ENCODE measurements around the gene CBX8.

The CBX8 gene

GRCh38 chr17:79801156-79802038 lies 4.5 kb upstream of the CBX8 start:
- DNase-seq = peak; percentile 35 to 42
- TF ChIP-seq GATA1 (IDR thresholded peaks at IDR 0.05; ENCODE audit: low read depth, low read length) (no peak), POLR2A (IDR thresholded peaks at IDR 0.05; ENCODE audit: low read length) (no peak)

DNA sequence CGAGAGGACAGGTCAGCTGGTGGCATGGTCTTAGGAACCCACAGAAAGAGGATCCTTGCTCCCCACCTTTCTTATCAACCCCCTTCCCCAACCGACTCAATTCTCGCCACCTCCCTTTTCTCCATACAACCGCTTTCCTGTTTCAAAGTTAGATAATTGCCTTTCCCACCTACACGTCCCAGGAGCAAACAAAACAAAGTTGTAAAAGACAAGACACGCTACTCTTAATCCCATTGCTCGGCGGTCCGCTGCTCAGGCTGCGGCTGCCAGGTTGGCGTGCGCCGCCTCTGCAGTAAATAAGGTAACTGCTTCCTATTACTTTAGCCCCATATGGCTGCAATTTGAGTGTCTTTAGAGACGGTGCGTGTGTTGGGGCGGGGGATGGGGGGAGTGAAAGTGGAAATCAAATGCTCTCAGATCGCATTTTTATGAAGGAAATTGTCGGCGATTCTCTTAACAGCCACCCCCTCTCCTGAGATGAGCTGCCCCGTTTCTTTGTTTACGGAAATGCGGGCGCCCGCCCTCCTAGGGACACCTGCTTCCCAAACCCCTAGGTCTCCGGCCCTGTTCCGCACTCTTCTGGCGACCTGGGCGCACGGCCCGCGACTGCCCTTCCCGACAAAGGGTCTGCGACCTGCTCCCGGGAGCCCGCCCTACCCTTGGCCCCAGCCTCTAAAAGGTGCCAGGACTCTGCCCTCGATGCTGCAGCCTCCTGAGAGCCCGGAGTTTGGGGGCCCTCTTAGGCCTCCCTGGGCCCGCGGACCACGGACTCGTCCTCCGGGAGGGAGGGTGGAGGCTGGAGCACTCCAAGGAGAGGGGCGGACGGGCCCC lies 3.7 kb upstream of the CBX8 start:
- TF ChIP-seq POLR2A (IDR thresholded peaks at IDR 0.05; ENCODE audit: low read length) = no peak
- TF ChIP-seq GATA1 (IDR thresholded peaks at IDR 0.05; ENCODE audit: low read depth, low read length) = no peak
- DNase-seq = peak; percentile 51 to 62

DNA sequence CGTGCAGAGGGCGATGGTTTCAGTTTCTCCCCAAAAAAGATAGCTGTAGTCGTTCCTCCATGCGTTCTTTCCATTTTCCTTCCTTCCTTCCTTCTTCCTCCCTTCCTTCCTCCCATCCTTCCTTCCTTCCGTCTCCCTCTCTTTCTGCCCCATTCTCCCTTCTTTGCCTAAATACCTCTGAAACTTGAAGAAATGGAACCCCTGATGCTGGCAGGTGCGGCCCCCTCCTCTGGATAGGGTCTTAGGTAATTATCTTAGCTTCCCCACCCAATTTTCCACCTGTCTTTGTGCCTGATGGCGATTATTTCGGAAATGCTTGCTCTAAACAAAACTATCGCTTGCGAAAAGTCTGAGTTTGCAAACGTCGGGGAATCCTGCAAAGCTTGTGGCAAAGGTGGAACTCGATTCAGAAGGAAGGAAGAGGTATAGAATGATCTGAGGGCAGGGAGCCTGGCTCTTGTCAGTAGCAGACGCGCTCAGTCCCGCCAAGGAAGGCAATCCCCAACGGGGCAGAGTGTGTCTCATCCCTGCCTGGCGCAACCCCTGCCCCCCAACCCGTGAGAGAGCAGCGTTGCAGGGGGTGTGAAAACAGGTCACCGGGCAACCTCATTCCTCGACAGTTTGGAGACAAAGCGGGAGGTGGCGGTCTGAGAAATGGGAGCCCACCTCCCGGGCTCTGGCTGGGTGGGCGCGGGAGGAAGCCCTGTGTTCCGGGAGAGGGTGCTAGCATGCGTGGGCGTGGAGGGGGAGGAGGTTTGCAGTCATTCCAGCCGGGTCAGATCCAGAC lies 2.9 kb upstream of the CBX8 start:
- TF ChIP-seq GATA1 (IDR thresholded peaks at IDR 0.05; ENCODE audit: low read depth, low read length) (no peak), POLR2A (IDR thresholded peaks at IDR 0.05; ENCODE audit: low read length) (no peak)
- DNase-seq = no peak

DNA sequence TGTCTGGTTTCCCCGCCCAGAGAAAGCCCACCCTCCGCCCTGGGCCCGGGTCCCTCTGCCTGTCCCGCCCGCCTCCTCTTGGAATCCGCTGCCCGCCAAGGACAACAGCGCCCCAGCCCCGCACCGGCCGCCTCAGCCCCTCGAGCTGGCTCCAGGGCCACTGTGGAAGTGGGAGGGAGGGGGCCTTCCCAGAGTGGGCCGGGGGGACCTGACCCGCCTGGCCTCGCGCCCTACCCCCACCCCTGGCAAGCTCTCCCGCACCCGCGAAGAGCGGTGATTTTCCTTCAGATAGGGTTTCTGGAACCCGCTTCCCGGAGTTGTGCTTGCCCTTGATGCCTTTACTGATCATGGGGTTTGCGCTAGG lies 2.3 kb upstream of the CBX8 start:
- peak in 1 of 2 experiments; percentile 40 for DNase-seq
- TF ChIP-seq POLR2A (IDR thresholded peaks at IDR 0.05; ENCODE audit: low read length) = no peak
- TF ChIP-seq GATA1 (IDR thresholded peaks at IDR 0.05; ENCODE audit: low read depth, low read length) = no peak

- peak; percentile 29 to 49 for DNase-seq
- TF ChIP-seq GATA1 (IDR thresholded peaks at IDR 0.05; ENCODE audit: low read depth, low read length) (no peak), POLR2A (IDR thresholded peaks at IDR 0.05; ENCODE audit: low read length) (no peak)
These were observed 1.7 kb upstream of the CBX8 start for GRCh38 chr17:79798299-79799173.

DNA sequence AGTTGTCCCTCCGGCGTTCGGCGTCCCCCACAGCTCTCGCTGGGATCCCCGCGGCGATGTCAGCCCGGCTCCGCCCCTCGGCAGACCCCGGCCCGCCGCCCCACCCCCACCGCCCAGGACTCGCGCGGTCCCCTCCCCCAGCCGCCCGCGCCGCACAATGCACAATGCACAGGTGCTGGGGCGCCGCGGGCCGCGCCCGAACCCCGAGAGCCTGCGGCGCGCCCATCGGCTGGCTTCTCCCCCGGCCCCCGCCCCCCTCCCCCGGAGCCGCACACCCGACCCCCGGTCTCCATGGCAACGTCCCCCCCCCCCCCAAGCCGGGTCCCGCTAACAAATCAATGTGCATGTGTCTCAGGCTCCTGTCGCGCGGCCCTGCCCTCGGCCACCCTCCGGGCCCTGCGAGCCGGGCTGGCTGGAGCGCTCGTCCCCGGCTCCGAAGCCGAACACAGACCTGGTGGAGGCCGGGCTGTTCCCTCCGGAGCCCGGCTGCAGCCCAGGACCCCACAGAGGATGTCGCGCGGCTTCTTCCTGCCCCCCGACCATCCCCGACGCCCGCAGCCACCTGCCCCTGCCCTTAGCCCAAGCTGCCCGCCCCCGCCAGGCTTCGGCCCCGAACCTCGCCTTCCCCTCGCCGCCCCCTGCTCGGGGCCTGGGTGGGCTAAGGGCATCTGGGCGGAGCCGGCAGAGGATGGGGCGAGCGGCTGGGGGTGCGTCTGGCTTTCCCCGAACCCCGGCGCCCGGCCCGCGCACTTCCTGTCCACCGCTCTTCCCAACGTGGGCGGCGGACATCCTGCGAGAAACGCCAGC lies 818 bp upstream of the CBX8 start:
- DNase-seq = peak in 1 of 2 experiments; percentile 60
- no peak for TF ChIP-seq POLR2A (IDR thresholded peaks at IDR 0.05; ENCODE audit: low read length)
- TF ChIP-seq GATA1 (IDR thresholded peaks at IDR 0.05; ENCODE audit: low read depth, low read length) = no peak

GRCh38 chr17:79796444-79796762 lies 474 bp downstream of the CBX8 start:
- TF ChIP-seq POLR2A (IDR thresholded peaks at IDR 0.05; ENCODE audit: low read length) (no peak), GATA1 (IDR thresholded peaks at IDR 0.05; ENCODE audit: low read depth, low read length) (no peak)
- DNase-seq = no peak

GRCh38 chr17:79795795-79796443 lies 958 bp downstream of the CBX8 start:
- TF ChIP-seq POLR2A (IDR thresholded peaks at IDR 0.05; ENCODE audit: low read length) (no peak), GATA1 (IDR thresholded peaks at IDR 0.05; ENCODE audit: low read depth, low read length) (no peak)
- no peak for DNase-seq

DNA sequence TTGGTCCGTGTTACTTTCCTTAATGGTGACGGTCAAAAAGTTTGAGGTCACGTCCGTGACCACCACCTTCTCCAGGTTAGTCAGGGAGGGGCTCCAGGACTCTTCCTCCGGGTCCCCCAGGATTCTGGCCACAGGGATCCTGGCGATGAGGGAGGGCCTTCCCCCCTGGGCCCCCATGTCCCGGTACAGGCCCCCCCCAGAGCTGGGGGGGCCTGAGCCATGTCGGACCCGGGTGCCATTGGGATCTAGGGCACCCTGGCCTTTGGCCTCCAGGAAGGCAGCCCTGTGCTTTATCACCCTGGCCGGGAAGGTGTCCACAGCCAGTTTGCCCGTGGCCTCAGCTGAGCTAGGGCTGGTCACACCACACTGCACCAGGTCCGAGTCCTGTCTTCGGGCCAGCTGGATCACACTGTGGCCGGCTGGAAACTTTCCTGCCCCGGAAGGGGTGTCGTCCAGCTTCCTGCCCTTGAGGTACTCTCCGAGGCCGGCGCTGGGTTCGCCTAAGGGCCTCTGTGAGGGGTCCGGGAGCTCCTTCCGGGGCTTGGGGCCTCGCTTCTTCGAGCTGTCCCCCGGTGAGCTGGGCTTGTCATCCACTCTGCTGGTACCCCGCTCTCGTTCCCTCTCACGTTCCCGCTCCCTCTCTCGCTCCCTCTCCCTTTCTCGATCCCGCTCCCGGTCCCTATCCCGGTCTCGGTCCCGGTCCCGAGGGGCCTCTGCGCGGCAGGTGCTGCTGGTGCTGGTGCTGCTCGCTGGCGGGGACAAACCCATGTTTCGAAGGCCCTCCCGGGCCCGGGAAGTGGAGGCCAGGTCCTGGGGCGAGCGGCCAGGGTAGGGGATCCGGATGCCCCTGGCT lies 2.0 kb downstream of the CBX8 start:
- TF ChIP-seq GATA1 (IDR thresholded peaks at IDR 0.05; ENCODE audit: low read depth, low read length) (no peak), POLR2A (IDR thresholded peaks at IDR 0.05; ENCODE audit: low read length) (no peak)
- no peak for DNase-seq

- DNase-seq = no peak
- no peak for TF ChIP-seq POLR2A (IDR thresholded peaks at IDR 0.05; ENCODE audit: low read length)
- TF ChIP-seq GATA1 (IDR thresholded peaks at IDR 0.05; ENCODE audit: low read depth, low read length) = no peak
These were observed 3.0 kb downstream of the CBX8 start for GRCh38 chr17:79793924-79794304.

All from erythroblast (primary cell).